GM19463 (cell line): Measurements from ENCODE around the gene CREBRF.
"Not testable (repeated sequence)": the region's sequence is repeated elsewhere in the genome, so short reads cannot be mapped to it uniquely, and the experiment has no call there.

Experiments used
- ATAC-seq: cut with Tn5 transposase; IDR thresholded peaks from one replicate; pipeline ENCODE4 v1.9.1; 2021; ENCODE audit warnings: mild to moderate bottlenecking, moderate library complexity; ENCODE audit not compliant: unreplicated experiment

Gene CREBRF, protein sequence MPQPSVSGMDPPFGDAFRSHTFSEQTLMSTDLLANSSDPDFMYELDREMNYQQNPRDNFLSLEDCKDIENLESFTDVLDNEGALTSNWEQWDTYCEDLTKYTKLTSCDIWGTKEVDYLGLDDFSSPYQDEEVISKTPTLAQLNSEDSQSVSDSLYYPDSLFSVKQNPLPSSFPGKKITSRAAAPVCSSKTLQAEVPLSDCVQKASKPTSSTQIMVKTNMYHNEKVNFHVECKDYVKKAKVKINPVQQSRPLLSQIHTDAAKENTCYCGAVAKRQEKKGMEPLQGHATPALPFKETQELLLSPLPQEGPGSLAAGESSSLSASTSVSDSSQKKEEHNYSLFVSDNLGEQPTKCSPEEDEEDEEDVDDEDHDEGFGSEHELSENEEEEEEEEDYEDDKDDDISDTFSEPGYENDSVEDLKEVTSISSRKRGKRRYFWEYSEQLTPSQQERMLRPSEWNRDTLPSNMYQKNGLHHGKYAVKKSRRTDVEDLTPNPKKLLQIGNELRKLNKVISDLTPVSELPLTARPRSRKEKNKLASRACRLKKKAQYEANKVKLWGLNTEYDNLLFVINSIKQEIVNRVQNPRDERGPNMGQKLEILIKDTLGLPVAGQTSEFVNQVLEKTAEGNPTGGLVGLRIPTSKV

DNA sequence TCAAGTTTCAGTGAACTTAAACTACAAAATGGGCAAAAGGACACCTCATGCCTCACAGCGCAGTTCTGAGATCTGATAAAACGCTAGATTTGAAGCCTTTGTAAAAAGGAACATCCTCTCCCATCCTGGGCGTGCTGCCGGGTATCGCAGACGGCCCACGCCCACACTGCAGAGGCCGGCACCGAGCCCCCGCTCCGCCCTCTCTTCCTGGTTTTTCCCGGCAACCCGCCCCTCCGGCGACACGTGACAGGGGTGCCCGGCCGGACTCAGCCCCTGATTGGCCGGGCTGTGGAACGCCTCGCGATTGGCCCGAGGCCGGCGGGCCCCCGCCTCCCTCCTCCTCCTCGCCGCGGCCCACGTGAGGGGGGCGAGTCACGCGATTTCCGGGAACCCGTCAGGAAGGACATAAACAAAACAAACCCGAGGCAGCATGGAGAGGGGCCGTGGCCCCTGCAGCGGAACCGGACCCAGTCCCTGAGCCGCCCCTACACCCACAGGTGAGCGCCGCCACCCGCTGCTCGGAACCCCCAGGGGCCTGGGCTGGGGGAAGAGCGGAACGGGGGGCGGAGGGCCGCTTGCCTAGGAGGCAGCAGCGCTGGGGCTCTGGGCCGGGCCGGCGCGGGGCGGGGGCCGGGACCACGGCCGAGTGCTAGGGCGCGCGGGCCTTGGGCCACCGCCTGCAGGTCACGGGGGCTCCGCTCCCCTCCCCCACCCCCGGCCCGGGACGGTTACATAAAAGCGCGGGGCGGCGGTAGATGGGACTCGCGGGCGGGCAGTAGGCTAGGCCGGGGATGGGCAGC, at the start of gene CREBRF:
CREBRF (plus strand) TSS at position 370 of the 800 bp plus-strand sequence. CDS start 24,424 bp downstream, outside the sequence.
- peak; percentile 61 for ATAC-seq

DNA sequence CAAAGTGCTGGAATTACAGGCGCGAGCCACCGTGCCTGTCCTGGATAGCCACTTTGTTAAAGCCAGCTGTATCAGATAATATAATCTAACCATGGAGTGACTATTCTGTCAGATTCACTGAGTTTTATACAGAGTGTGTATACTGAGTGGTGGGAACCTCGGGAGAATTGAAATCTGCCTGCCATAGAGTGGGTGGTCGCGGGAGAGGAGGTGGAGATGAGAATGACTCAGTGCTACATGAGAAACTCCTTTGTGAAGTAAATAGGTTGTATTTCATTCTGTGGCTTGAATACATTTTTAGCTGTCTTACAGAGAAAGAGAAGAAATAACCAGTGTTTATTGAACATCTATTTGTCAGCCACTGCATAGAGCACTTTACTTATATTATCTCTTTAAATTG, 46.1 kb upstream of the CREBRF start:
- ATAC-seq: no peak

DNA sequence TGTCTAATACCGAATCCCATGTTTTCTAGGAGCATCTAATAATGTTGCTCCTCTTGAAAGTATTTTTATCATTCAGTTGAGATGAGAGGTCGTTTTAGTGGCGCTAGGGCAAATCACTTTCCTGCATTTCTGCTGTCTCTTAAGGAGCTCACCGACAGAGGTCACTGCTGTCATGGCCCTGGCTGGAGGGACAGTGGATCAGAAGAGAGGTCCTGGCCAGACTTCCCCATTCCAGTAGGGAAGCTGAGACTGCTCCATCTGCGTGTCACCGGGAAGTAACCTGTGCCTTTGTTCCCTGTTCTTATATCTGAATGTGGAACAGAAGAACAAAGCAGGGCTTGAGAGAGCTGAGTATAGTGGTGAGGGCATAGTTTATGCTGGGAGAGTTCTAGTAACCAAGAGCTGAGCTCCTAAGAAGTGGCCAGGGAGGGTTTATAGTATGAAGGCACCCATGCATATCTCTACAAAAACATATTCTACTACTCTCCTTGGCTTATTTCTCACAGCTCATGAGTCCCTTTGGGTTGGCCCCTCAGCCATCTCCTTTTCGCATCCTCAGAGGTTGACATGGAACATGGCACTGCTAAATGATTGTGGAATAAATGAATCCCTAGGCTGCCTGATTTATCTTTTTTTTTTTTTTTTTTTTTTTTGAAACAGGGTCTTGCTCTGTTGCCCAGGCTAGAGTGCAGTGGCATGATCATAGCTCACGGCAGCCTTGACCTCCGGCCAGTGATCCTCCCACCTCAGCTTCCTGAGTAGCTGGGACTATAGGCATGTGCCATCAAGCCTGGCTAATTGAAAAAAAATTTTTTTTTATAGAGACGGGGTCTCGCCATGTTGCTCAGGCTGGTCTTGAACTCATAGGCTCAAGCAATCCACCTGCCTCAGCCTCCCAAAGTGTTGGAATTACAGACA, 45.3 kb upstream of the CREBRF start:
- no peak for ATAC-seq

DNA sequence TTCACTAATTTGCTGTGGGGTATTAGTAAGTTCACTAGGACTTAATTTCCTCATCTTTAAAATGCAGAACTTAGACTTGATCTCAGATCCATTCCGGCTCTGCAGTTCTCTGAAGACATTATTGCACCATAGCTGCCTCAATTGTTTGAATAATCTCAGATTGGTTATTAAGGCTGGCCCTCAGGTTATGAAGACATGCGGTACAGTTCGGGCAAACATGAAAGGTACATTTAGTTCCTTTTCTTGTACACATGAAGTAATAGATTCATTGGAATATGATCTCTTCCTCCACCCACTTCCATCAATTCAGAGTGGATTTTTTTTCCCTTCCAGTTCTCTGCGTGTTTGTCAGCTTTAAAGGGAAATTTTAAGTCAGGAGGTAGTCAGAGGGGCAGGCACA, 44.6 kb upstream of the CREBRF start:
- no peak for ATAC-seq

DNA sequence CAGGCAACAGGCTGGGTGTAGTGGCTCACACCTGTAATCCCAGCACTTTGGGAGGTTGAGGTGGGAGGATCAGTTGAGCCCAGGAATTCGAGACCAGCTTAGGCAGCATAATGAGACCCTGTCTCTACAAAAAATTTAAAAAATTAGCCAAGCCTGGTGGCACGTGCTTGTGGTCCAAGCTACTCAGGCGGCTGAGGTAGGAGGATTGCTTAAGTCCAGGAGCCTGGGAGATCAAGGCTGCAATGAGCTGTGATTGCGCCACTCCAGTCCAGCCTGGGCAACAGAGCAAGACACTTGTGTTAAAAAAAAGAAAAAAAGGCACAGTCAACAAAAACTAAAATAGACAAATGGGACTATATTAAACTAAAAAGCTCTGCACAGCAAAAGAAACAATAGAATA, 43.3 kb upstream of the CREBRF start:
- no peak for ATAC-seq

DNA sequence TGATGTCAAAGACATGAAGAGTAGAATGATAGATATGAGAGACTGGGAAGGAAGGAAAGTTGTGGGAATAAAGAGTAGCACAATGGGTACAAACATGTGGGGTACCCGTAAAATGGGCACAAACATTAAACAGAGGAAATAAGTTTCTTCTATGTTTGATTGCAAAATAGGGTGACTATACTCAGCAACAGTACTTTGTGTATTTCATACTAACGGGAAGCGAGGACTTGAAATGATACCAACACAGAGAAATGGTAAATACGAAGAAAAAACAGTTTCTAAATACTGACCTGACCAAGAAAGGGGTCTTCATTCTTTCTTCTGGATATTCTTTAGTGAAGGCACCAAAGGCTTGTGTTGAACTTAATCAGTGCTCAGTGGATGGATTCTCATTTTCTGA, 41.5 kb upstream of the CREBRF start:
- ATAC-seq: no peak

DNA sequence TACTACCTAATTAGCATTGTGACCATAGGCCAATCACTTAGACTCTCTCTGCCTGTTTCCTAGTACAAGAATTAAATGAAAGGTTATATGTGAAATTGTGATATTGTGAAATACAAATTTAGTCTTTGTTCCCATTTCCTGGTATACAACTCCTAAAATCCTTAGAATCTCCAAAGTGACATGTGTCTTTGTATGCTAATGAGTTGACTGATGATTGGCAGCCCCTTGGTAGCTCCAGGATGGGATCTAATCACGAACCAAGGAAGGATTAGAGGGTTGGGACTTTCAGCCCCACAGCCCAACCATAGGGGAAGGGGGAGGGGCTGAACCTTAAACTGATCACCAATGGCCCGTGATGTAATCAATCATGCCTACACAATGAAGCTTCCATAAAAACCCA, 41.0 kb upstream of the CREBRF start:
- ATAC-seq: no peak

DNA sequence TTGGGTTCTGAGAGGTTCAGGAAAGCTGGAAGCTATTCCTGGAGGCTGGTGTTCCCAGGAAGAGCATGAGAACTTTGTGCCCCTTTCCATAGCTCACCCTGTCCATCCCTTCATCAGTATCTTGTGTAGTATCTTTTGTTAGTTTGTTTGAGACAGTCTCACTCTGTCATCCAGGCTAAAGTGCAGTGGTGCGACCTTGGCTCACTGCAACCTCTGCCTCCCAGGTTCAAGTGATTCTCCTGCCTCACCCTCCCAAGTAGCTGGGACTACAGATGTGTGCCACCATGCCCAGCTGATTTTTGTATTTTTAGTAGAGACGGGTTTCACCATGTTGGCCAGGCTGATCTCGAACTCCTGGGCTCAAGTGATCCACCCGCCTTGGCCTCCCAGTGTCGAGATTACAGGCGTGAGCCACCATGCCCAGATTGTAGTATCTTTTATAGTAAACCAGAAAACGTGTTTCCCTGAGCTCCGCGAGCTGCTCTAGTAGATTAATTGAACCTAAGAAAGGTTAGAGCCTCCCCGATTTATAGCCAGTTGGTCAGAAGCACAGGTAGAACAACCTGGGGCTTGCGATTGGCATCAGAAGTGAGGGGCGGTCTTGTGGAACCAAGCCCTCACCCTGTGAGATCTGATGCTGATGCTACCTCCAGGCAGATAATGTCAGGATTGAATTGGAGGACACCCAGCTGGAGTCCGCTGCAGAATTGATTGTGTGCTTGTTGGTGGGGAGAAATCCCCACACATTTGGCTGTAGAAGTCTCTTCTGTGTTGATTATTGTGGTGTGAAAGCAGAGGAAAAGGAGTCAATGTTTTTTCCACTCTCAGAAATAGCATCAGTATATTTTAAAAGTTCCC, 40.3 kb upstream of the CREBRF start:
- no peak for ATAC-seq

DNA sequence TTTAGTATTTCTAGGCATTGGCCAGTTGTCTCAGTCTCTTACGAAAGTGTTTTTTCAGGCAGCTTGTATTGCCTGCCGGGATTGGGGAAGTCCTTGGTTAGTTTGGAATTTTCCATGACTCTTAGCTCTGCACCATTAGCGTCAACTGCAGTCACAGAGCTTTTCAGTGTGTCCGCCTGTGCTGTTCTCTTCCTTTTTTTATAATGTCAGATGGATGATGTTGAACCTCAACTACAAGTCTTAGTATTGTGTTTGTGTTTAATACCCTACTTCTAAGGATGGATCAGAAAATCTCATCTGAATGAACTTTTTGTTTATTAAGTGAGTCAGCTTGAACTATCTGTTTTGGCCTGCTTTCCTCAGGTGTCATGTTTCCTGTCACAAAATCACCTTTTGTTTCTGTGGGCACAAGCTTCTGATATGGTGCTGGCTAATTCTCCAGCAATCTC, 39.5 kb upstream of the CREBRF start:
- ATAC-seq: no peak

DNA sequence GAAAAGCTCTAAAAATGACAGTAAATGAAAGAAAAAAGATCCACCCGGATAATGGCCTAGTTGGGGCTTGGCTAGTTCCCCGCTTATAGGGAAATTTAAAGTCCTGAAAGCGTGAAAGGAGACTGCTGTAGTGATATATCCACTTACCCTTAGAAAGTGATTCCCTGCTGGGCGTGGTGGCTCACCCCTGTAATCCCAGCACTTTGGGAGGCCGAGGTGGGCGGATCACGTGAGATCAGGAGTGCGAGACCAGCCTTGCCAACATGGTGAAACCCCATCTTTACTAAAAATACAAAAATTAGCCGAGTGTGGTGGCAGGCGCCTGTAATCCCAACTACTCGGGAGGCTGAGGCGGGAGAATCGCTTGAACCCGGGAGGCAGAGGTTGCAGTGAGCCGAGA, 39.1 kb upstream of the CREBRF start:
- ATAC-seq: not testable (repeated sequence)

DNA sequence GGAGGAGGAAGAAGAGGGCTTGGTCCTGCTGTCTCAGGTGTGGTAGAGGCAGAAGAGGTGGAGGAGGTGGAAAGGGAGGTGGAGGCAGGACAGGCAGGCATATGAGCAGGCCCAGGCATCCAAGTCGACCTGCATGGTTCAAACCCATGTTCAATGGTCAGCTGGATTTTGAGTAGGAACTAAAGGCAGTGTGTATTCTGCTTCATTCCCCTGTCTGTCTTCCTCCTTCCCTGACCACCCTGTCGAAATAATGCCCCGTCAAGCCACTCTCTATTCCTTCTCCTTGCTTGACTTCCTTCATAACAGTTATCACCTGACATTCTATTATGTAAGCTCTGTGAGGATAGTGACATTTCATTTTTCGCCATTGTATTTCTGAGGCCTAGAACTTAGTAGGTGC, 37.8 kb upstream of the CREBRF start:
- ATAC-seq: no peak

DNA sequence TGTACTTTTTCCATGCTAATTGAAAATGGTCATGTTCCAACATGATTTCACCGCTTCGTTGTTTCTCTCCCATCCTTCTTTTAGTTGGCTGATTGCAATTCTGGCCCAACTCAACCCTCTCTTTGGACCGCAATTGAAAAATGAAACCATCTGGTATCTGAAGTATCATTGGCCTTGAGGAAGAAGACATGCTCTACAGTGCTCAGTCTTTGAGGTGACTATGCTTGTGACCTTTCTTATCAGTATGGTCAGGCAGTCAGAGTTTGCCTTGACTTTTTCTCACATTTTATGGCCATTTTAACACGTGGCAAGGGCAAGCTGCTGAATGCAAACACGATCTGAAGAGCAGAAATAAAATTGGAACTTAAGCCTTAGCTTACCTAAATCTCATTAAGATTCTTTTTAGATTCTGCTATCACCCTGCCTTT, 36.0 kb upstream of the CREBRF start:
- ATAC-seq: no peak

DNA sequence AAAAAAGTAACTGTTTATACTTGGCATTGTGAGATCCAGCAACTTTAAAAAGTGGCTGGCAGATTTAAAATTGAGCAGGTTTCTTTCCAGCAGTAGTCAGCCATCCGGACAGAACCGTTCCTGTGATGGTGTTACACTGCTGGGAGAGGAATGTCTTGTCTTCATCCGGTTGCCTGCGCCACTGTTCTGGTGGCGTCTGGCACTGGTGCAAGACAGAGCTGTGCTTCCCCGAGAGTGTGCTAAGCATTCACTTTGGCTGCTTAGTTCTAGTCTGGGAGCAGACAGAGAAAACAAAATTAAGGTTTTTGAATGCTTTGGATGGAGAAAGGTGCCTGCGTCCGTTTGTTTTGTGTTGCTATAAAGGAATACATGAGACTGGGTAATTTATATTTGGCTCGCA, 35.5 kb upstream of the CREBRF start:
- no peak for ATAC-seq

DNA sequence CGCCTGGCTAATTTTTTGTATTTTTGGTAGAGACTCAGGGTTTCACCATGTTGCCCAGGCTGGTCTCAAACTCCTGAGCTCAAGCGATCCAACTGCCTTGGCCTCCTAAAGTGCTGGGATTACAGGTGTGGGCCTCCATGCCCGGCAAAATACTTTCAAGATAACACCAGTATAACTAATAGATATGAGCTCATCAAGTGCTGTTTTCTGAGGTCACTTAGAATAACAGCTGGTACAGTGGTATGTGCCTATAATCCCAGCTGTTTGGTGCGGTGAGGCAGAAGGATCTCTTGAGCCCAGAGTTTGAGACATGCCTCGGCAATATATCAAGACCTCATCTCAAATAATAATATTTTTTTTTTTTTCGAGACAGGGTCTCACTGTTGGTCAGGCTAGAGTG, 30.5 kb upstream of the CREBRF start:
- no peak for ATAC-seq

DNA sequence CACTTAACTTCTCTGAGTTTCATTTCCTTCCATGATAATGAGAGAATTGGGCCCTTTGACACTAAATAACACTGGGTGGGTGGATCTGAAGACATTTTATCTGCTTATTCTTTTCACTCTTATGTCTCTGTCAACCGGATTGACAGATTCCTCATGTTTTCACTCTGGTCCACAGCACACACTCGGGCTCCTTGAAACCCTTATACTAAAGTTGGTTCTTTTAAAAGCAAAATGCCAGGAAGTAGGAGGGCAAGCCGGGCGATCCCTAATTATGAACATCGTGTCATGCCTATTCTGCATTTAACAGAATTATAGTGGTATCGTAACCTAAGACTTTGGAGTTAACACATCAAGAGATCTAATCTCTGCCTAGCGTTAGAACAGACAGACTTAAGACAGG, 28.2 kb upstream of the CREBRF start:
- no peak for ATAC-seq

DNA sequence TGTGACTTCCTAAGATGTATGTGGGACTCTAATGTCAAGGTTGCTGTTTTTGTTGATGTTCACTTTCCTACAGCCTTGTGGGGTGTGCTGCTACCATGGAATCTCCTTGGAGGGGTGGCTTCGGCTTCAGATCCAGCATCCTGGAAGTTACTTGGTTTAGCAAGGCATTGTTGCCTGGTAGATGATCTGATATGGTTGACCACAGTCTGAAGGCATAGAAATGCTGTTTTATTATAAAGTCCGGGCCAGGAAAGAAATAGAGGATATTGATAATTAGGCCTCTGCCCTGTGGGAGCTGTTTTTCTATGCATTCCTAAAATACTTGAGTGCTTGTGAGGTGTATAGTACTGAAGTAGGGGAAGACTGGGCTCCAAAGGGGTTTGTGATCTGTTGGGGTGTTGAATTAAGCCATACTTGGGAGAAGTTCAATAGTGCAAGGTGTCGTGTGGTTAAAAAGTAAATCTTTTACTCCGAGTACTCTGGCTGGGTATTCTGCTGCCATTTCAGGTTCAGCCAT, 27.3 kb upstream of the CREBRF start:
- peak; percentile 27 for ATAC-seq

DNA sequence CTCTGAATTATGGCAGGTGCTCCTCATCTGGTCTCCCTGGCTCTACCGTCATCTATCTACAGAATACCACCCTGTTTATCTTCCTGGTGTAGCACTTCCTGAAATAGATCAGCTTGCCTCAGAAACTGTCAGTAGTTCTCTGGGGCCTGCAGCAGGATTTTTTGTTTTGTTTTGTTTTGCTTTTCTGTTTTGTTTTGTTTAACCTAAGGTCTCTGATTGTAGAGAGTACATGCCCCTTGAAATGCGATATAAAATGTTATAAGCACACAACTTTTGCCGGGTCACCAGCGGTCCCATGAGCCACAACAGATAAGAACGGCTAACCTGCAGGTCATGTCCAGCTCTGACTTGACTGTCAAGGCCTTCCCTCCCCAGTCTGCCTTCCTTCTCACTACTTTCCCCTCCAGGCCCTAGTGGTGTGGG, 26.6 kb upstream of the CREBRF start:
- peak; percentile 54 for ATAC-seq

DNA sequence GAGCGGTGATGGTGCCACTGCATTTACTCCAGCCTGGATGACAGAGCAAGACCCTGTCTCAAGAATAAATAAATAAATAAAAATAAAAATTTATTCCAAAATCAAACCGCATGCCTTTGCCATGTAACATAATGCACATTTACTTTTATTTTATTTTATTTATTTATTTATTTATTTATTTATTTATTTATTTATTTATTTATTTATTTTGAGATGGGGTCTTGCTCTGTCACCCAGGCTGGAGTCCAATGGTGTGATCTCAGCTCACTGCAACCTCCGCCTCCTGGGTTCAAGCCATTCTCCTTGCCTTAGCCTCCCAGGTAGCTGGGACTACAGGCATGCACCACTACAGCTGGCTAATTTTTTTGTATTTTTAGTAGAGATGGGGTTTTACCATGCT, 24.1 kb upstream of the CREBRF start:
- ATAC-seq: not testable (repeated sequence)

DNA sequence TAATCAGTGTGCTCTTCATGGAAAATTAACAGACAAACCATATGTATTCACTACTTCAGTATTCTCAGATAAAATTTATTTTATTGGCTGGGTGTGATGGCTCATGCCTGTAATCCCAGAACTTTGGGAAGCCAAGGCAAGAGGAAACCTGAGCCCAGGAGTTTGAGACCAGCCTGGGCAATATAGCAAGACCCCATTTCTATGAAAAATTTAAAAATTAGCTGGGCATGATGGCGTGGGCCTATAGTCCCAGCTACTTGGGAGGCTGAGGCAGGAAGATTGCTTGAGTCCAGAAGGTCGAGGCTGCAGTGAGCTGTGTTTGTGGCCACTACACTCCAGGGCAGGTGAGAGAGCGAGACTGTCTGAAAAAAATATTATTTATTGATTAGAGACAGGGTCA, 23.4 kb upstream of the CREBRF start:
- no peak for ATAC-seq
